NCI-H82 treated with DMSO at 0.1 percent for 48 hours (cell line): ENCODE measurements around the gene BOLA1.
"Not testable (repeated sequence)": the region's sequence is repeated elsewhere in the genome, so short reads cannot be mapped to it uniquely, and the experiment has no call there.

Experiments used
- DNase-seq: peaks from one replicate; lab custom pipeline; 2025; ENCODE audit not compliant: unreplicated experiment; lab: John Stamatoyannopoulos, UW

The BOLA1 gene

DNA sequence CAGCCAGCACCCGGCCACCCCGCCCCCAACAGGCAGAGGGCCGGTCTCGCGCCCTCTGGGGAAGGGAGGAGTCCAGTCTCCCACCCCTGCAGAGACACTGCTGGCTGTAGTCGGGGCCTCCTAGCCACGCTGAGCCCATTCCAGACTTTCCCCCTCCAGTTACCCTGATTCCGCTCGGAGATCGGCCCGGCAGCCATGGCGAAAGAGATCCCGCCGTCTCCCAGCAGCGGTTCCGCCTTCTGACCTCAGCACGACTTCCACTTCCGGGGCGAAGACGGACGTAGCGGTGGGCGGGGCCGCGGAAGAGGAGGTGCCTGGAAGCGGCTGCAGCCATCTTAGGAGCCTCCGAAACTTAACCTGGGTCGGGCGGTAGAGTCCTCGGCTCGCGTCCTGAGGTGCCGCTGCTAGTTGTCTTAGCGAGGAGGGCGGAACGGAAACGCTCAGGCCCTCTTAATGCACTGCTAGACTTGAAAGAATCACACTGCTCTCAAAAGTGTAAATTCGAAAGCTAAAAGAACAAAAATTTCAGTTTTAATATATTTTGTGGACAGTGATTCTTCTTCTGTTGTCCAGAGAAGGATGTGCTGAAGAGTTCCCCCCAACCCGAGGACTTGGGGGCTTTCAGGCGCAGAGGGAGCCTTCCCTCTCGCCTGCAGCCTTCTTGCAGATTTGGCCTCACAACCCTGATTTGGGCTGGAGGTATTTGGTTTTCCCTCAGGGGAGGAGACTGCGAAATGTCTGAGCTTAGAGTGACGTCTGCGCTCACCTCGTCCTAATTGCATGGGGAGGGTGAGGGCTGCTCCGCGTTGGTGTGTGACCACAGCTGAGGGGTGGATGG is 28.4 kb downstream of the BOLA1 start, which contains the start of gene SF3B4:
Gene SF3B4 (minus strand): TSS at position 241 of the 838 bp plus-strand sequence. CDS start 44 bp downstream, at position 197.
- DNase-seq = peak; percentile 94

DNA sequence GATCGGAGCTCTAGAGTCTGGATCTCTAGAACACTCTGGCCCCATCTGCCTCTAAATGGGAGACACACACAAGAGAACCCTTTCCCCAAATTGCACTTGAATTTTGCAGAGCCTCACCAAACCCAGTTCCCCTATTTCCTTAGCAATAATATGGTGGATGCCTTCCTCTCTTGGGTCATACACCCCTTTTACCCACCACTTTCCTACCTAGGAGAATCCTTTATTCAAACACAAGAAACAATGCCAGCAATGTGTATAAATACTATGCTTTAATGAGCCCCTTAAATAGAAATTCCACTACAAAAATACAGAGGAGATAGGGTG is 29.0 kb downstream of the BOLA1 start:
- no peak for DNase-seq

DNA sequence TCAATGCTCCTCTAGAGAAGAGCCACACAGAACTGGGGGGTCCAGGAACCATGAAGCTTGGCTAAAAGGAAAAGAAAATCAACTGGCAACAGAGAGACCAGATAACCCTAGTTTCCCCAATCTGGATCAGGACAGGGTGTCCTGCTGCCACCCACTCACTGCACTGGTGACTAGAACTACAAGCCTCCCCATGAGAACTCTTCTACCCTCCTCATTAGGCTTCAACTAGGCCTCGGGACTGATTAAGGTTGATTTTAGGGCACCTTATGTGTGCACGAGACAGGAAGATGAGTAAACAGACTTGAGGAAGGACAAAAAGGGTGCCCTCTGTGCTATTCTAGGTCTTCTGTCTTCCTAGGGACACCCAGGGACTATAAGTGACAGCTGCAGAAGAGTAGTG is 30.5 kb downstream of the BOLA1 start:
- DNase-seq = no peak

DNA sequence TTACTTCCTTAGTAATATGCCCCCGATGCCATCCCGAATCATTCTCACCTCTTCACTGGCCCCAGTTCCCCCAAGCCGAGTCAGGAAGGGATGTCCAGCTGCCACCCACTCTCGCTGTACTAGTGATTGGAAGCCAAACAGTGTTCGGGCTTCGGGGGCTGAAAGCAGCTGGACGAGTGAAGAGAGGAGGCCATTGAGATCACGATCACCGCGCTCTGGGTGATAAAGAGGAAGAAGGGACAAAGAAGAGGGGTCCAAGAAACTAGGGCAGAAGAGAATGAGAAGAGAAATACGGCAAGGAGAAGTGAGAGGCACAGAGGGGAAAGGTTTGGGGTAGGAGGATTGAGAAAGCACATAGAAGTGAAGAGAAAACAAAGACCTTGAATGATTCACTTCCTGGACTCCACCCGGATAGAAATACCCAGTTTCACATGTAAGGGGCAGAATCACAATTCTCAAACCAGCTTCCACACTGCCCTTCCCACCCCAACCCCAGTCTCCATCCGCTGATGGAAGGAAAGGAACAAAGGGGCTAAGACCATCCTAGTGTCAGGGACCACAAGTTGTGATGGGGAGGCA is 31.9 kb downstream of the BOLA1 start:
- no peak for DNase-seq

DNA sequence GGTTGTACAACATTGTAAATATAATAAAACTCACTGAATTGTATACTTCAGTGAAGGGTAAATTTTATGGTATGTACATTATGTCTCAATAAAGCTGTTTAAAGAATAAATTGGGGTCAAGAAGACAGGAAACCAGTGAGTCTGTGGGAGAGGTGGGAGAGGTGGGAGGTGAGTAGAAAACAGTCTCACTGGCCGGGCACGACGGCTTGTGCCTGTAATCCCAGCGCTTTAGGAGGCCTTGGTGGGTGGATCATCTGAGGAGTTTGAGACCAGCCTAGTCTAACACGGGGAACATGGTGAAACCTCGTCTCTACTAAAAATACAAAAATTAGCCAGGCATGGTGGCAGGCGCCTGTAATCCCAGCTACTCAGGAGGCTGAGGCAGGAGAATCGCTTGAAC is 33.1 kb downstream of the BOLA1 start:
- DNase-seq = no peak

DNA sequence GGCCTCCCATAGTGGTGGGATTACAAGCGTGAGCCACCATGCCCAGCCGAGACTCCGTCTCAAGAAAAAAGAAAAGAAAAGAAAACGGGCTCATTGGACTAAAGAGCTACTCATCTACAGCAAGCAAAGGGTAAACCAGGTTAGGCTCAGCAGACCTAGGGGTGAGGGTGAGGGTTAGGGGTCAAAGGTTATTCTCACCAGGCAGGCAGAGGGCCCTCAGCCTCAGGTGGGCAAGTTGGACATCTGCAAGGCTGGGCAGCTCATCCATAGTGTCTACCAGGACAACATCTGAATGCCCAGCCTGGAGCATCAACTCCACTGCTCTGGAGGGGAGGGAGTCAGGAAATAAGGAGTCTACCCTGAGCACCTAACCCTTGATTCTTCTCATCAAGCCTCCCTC is 33.8 kb downstream of the BOLA1 start:
- DNase-seq = no peak

DNA sequence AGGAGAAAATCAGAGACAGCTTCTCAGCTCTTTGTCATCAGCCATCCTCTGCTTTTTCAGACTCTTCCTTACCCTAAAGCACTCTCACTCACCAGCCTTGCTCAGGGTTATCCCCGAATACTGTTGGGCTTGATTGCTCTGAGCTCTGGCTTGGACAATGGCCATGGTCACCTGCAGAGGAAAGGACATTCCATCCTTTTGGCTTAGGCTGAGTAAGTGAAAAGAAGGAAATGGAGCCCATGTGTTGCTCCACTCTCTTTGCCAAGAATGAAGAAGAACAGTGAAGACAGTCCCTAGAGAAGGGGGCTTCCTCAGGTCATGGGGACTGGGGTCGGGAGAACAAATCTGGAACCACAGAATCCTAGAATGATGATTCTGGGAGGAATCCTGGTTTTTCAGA is 35.0 kb downstream of the BOLA1 start:
- no peak for DNase-seq

DNA sequence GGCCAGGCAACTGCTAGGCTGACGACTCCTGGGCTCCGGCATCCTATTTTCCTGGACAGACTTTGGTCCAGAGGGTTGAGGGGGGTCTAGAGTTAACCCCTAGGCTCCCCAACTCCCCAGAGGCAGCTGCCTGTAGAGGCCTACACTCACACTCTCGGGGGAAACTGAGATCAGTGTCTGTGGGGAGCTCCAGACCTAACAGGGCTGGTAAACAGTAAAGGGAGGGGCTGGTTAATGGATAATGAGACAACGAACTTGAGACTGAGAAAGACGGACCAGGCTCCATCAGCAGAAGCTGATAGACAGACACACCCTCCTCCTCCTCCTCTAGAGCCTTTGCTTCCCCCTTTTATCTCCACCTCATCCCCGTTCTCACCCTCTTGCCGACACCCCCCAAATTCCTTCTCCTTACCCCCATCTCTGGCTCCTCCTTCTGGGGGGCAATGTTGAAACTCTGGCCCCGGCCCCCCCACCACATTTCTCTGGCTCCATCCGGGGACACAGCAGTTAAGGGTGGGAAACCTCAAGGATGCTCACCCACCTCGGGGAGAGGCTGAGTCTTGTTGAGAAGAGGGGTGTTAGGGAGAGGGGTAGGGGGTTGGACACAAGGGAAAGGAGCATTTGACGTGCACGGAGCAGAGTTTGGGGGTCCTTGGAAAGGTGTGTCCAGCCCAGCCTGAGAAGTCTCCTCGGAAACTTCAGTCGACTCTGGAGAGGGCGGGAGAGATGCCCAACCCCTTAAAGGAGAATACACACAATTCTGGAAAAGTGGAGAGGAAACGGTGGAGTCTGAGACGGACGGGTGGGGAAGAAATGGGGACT is 37.0 kb downstream of the BOLA1 start, which contains the start of gene MTMR11:
Gene MTMR11 (minus strand): TSS at position 710 of the 822 bp plus-strand sequence. CDS start 232 bp downstream, at position 478.
- no peak for DNase-seq

DNA sequence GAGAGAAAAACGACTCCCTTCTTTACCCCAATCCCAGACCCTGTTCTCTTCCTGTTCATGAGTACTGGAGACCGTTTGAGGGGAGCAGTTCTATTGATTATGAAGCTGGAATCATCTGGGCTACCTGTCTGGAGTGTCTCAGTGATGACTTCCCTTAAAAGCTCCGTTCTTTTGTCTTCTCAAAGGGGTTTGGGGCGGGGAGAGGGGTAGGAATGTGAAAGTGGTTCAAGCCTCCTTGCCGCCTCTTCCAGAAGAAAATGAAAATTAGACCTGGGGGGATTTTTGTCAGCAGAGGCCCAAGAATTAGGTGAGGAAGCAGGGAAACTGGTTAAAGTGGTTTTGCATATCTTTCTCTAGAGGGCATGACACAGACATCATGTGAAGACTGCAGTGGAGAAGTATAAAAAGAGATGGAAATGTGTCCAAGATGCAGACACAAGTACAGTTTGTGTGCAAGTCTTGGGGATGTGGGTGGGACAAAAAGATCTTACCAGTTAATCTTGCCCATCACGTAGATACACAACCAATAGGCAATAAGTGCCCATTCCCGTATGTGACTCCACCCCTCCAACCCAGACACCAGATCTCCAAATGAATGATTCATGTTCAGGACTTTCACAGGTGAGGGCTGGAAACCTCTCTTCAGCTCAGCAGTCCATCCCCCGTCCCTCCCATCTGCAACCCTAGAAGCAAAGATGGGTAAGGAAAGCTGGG is 37.8 kb downstream of the BOLA1 start:
- DNase-seq = no peak

DNA sequence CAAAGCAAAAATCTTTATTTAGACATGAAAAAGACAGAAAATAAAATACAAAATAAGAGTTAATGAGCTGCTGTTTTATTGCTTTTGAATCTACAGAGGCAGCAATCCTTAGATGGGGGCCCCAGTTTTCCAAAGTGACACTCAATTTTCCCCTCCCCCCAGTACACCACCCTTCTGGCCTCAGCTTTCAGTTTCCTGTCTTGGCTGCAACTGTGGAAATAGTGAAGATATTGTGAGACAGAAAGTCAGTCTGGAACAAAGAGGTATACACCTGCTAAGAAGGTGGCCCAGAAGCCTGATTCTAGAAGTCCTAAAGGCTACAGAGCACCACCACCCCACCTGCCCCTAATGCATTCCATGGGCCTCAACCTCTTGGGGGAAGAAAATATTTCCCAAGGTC is 38.4 kb downstream of the BOLA1 start:
- no peak for DNase-seq

DNA sequence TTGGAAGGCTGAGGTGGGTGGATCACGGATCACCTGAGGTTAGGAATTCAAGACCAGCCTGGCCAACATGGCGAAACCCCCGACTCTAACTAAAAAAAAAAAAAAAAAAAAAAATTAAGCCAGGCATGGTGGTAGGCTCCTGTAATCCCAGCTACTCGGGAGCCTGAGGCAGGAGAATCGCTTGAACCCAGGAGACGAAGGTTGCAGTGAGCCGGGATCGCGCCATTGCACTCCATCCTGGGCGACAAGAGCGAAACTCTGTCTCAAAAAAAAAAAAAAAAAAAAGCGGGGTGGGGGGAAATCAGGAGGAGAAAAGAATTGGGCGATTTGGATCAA is 39.3 kb downstream of the BOLA1 start:
- DNase-seq = not testable (repeated sequence)

DNA sequence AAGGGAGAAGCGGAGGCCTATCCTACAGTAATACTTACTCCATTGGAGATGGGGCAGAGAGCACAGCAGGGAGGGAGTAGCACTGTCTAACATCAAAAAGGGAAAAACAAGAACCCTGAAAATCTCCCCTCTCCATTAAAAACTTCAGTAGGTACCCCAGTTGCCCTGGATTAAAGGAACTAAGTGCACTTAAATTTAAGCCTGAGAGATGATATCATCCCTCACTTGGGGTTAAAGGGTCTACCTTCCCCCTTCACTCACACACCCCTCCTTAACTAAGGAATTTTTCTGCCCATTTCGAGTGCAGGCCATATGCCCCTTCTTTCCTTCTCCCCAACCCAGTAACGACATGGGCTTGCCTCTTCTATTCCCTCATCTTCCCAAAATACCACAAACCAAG is 41.1 kb downstream of the BOLA1 start:
- no peak for DNase-seq

DNA sequence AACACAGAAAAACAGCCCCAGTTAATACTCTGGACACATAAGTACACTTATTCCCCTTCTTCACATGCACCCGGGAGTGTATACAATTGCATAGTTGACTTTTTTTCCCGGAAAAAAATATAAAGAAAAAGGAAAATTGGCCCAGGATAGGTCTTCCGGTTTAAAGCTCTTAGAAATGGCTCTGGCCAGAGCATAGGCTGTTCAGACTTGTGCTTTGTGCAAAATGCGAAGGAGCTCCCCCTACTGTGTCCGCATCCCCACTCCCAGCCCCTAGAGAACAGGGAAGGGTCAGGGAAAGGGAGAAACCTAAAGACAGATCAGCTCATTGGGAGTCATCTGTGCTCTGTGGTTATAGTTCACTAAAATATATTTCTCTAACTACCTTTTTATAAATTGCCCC is 42.8 kb downstream of the BOLA1 start:
- peak; percentile 56 for DNase-seq

DNA sequence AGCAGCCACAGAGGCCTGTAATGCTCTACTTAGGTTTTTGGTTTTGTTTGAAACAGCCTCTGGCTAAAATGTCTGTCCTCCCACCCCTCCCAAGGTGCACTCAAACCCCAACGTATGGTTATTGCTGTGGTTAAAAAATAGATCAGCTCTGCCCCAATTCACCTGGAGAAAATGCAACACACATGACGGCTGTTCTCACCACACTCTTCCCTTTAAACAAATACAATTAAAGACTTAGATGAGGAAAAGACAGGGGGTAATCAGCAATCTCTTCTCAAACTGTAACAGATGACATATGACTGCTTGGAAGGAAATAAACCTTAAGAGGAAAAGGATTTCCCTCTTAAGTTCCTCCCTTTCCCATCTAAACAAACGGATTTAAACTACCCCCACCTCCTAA is 43.5 kb downstream of the BOLA1 start:
- peak; percentile 62 for DNase-seq

DNA sequence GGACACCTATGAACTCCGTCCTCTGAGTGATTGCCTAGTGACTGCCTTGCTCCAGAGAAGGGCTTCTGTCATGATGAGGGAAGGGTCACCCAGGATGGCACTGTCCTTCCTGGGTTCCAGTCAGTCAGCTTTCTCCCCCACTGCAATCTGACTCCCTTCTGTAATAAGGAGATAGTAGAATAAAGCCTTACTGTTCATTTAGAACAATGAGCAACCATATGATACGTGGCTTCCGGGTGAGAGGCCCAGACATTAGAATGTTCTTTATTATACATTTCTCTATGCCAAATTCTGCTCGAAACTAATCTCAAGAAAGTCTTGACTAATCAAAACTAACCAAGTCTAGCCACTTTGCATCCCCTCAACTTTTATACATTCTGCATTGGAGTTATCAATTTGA is 45.8 kb downstream of the BOLA1 start:
- no peak for DNase-seq

DNA sequence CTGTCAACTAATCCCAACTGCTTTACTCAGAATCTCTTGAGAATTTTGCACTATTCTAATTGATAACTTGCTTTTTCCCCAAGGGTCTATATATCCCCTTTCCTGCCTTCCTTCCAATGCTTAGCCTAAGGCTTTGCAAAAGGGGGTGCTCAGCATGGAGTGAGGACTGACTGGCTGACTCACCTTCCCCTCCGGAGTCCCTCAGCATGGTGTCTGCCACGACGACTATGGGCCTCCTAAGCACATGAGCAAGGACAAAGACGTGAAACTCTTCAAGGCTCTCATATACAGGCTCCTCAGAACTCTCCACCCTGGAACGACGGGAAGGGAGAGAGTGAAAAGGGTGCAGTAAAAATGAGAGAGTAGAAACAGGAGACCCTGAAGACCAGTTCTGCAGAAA is 50.5 kb downstream of the BOLA1 start:
- DNase-seq = no peak
